ENCODE data around the gene ALAS1.
"Not testable (repeated sequence)": the region's sequence is repeated elsewhere in the genome, so short reads cannot be mapped to it uniquely, and the experiment has no call there.

ALAS1 gene

GRCh38 chr3:52176951-52177700, 20.8 kb upstream of the ALAS1 start:
- DNase-seq, result no peak

DNA sequence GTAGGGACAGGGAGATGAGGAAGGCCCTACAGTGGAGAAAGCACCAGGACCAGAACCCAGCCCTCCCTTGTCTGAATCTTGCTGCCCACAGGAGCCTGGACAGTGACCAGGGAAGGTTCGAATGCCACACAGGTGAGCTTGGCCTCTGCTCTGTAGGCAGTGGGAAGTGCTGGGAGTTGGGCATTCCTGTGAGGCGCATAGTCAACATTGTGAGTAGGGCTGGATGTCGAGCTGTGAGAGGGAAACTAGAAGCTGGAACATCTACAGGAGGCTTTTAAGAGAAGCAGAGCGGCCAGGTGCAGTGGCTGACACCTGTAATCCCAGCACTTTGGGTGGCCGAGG, 20.3 kb upstream of the ALAS1 start:
- DNase-seq, result no peak

GRCh38 chr3:52178126-52178525, 19.8 kb upstream of the ALAS1 start:
- DNase-seq, result not testable (repeated sequence)

- no peak for DNase-seq
Measured at GRCh38 chr3:52178537-52178936, 19.4 kb upstream of the ALAS1 start.

DNA sequence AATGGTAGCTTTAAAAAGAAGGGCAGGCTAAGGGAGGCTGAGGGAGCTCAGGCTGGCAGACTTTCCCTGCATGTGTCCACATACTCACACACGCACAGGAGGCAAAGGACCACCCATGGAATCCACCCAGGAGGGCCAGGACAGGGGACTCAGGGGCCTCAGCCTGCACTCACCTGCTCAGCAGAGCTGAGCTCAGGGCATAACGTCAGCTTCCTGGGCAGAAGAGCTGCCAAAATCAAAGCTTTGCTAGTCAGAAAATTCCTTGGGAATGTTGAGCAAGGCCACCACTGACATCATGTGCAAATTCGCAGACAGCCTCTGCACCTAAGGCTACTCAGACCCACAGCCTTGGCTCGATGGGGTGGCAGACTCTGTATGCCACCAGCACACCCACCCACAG, 16.4 kb upstream of the ALAS1 start:
- no peak for DNase-seq

DNA sequence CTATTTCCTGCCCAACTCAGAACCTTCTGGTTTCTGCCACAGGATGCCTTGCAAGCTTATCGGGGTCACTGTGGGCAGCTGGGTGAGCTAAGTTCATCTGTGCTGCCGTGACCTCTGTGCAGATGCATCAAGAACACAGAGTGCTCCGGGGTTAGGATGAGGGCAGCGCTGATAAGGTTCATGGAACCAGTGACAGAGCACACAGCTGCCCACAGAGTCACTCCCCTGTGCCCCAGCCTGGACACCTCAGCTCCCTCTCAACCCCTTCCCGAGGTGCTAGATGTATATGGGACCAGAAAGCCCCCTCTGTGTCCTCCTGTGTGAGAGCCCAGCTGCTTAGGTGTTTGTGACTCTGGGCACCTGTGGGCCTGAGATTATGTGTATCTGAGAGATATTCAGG, 15.8 kb upstream of the ALAS1 start:
- DNase-seq, result no peak

DNA sequence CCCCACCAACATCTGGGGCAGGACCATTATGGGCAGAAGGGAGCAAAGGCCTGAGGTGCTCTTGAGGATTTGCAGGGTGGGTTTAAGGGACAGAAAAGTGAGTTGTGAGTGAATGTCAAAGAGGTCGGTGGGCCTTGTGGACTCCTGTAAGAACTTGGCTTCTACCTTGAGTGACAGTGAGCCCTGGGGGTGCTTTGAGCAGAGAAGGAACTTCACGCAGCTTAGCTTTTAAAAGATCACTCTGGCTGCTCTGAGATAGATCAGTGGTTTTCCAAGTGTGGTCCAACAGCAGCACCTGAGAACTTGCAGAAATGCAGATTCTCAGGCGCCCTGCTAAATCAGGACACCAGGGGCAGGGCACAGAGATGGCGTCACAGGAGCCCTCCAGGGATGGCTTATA, 15.3 kb upstream of the ALAS1 start:
- no peak for DNase-seq

DNA sequence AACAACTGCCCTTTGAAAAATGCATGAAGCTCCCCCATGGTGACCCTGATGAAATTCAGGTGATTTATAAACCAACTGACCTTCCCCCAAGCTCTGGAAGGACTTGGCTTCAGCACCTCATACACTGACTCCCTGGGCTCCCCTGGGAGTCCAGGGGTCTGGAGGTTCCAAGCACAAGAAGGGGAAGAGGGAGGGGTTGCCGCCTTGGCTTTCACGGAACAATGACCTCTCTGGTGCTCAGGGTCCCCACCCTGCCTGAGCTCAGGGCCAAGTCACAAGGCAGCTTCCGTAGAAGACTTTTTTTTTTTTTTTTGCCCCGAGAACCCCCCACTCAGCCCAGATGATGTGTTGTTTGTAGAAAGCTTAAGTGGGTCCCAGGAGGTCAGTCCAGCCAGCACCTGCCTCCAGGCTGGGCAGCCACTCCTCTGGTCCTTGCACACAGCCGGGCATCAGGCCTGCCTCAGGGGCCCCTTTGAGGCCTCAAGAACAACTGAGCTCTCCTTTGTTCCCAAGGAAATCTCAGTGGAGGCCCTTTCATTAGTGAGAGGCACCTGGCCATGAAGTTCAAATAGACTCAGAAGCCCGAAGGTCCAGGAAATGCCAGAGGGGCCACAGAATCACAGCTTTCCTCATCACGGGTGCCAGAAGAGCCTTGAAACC, 14.0 kb upstream of the ALAS1 start:
- no peak for DNase-seq

DNA sequence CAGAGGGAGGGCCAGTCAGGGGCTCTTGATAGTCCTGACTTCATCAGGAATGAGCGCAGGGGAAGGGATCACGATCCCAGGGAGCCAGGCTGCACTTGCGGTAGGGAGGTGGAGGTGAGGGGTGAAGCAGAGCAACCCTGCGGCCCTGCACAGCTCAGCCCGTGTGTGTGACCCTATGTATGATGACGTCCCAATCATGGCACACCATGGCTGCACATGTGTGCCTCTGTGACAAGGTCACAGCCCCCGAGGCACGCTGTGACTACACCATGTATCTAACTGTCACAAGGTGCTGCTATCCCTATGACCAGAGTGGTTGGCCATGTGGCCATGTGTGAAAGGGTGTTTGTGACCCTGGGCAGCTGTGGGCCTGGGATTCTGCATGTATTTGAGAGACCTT, 13.3 kb upstream of the ALAS1 start:
- DNase-seq, result no peak

DNA sequence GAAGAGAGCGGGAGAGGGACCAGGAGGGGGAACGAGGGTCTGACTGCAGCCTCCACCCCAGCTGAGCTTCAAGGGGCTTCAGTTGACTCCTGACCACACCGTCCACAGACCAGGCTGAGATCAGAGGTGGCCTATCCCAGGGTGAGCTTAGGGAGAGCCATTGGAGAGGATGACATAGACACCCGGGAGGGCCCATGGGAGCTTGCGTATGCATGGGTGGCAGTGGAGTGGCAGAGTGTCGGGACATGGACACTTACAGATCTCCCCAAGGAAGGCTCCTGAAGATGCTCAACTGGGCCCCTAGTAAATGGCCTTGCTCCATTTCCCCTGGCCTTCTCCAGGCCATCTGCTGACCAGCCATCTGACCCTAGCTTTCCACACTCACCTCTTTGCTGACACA, 12.6 kb upstream of the ALAS1 start:
- DNase-seq, result no peak

DNA sequence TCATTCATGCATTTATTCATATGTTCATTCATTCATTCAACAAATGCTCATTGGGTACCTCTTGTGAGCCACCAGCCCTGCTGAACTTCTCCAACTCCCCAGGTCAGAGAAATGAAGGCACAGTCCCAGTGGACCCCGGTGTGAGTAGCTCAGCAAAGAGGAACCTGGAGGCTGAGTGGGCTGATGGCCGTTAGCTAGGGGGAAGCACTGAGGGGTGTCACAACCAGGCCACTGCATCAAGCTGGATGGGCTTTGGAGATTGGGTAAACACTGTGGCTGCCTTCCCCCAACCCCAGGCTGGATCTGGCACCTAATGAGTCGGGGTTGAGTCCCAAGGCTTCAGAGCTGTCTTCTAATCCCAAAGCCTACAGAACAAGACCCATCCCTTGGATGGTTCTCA, 12.1 kb upstream of the ALAS1 start:
- no peak for DNase-seq

DNA sequence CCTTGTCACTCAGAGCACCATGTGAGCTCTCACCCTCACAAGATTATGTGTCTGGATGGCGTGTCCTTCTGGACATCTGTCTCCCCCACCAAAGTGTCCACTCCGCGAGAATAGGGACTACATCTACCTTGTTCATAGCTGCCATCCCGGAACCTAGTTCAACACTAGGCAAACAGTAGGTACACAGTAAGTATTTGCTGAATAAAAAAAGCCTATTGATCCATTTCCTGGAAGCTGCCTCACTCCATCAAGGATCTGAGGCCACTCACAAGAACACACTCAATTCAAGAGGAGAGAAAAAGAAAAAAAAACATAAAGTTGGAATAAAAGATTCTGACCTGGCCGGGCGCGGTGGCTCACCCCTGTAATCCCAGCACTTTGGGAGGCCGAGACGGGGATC, 11.2 kb upstream of the ALAS1 start:
- DNase-seq, result no peak

DNA sequence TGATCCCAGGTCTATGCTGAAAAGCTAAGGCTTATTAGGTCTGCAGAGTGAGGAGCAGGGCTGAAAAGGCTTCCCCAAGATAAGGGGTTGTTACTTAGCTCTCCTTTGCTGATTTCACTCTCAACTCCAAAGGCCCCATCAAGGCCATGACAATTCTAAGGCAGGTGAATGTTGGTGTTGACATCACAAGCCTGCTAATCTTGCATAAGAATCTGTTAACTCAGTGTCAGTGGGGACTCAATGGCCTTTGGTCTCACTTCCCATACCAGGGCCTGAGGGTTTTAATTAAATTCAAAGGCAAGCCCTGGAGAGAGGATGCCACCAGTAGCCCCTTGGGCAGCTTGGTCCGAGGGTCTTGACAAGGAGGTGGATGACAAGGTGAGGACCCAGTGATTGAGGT, 9.4 kb upstream of the ALAS1 start:
- DNase-seq, result no peak

DNA sequence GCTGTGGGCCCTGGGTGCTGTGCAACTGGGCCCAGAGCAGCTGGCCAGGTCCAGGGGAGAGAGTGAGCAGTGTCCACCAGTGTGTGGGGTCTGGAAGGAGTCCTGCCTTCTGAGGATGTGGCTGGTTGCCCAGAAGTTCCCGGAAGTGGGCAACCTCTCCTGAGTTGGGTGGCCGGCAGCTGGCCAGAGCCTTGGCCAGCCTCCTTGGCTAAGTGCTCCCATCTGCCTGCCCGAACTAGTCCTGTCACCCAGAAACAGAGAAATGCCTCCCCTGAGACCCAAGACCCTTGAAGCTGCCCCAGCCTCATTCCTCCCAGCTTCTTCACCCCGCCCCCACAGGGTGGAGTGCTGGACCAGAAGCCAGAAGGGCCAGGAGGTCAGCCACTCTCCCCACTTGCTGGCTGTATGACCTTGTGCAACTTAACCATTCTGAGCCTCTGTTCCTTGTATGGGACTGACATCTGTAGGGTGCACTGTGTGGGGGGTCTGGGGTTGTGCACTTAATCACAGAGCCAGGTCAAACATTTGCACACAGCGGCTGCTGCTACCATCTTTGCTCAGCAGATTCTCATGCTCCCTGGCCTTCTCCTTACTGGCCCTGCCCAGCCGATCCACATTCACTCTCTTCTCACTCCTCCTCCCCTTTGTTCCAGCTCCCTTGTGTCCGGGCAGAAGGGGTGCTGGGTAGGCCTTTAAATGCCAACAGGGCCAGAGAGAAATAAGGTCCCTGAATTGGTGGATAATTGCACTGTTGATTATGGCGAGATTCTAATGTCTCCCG, 7.5 kb upstream of the ALAS1 start:
- no peak for DNase-seq

- no peak for DNase-seq
Measured at GRCh38 chr3:52191663-52192062, 6.3 kb upstream of the ALAS1 start.

DNA sequence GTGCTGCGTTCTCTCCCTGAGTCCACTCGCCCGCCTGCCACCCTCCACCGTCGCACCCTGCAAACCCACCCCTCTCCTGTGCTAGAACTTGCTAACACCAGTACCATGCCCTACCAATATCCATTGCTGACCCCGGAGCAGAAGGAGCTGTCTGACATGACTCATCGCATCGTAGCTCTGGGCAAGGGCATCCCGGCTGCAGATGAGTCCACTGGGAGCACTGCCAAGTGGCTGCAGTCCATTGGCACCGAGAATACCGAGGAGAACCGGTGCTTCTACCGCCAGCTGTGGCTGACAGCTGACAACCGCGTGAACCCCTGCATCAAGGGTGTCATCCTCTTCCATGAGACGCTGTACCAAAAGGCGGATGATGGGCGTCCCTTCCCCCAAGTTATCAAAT, 4.9 kb upstream of the ALAS1 start:
- no peak for DNase-seq

DNA sequence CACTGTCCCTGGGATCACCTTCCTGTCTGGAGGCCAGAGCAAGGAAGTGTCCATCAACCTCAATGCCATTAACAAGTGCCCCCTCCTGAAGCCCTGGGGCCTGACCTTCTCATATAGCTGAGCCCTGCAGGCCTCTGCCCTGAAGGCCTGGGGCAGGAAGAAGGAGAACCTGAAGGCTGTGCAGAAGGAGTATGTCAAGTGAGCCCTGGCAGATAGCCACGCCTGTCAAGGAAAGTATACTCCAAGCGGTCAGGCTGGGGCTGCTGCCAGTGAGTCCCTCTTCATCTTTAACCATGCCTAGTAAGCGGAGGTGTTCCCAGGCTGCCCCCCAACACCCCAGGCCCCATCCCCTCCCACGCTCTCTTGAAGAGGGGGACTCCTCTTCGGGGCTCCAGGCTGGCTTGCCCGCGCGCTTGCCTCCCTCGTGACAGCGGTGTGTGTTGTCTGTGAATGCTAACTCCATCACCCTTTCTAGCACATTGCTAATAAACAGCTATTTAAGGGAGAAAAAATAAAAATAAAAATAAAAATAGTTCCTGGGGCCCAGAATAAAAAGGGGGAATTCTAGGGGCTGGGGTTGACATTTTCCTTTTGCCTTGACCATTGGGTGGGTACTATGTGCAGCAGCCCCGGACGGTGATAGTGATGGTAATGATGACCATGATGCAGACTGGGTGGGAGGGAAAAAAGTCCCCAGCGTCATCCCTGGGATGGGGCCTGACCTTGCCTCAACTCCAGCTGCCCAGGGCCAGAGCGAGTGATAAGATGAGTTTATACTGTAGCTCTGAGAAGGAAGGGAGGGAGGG, 3.3 kb upstream of the ALAS1 start:
- DNase-seq, result no peak

DNA sequence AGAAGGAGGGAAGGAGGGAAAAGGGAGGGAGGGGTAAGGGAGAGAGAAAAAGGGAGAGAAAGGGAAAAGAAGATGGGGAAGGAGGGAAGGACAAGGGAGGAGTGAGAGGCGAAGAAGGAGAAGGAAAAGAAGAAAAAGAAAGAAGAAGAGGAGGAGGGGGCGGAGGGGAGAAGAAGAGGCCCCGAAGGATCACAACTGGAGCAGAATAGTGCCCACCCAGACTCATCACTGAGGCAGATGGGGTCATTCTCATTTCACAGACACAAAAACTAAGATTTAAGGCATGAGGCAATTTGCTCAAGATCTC, 2.7 kb upstream of the ALAS1 start:
- no peak for DNase-seq

DNA sequence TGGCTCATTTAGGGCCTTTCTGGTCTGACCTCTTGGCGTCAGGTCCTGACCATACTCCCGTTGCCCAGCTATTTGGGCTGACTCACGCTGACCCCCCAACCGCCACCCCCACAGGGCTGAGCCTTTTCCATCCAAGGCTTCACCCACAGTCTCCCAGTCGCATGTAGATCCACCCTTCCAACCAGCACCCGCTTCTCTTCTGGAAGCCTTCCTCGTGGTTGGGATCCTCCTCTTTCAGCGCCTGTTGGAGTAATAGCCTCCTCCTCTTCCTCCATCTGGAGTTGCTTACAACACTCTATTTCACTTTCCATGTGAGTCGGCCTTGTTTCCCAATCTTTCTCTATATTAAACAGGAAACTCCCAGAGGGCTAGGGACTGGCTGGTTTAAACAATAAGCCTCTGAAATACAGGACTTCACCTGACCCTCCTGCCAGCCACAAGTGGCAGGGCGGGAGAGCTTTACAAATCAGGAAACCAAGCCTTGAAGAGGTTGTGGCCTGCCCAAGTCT, 2.1 kb upstream of the ALAS1 start:
- DNase-seq, result no peak

DNA sequence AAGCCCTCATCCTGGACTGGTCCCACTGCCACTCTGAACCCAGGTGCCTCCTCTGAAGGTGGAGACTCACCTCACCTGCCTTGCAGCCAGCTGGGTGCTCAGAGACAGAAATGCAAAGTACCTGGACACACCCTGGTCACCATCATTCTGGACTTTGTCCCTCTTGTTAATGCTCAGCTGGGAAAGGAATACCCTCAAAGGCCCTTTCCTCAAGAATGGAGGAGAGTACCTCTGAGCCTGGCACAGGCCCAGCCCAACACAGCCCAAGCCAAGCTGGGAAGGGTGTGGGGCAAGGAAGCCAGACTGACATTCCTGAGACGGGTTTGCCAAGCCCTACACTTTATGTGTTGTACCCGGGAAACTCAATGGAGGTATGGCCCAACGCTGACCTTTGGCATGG, 983 bp upstream of the ALAS1 start:
- DNase-seq, result no peak

DNA sequence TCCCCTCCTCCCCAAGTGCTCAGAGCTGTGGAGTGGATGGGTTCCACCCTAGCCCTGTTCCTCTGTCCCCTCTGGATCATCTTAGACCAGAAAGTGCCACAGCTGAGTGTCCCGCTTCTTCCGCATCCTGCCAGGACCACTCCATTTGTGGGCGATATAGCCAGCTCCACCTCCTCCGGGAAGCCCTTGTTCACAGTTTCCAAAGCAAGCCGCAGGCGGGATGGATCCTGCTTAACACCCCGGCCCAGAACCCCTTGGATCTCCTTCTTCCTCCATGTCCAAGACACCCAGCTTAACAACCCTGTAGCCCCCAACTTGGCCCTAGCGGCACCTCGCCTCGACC, 490 bp upstream of the ALAS1 start:
- DNase-seq, result no peak

DNA sequence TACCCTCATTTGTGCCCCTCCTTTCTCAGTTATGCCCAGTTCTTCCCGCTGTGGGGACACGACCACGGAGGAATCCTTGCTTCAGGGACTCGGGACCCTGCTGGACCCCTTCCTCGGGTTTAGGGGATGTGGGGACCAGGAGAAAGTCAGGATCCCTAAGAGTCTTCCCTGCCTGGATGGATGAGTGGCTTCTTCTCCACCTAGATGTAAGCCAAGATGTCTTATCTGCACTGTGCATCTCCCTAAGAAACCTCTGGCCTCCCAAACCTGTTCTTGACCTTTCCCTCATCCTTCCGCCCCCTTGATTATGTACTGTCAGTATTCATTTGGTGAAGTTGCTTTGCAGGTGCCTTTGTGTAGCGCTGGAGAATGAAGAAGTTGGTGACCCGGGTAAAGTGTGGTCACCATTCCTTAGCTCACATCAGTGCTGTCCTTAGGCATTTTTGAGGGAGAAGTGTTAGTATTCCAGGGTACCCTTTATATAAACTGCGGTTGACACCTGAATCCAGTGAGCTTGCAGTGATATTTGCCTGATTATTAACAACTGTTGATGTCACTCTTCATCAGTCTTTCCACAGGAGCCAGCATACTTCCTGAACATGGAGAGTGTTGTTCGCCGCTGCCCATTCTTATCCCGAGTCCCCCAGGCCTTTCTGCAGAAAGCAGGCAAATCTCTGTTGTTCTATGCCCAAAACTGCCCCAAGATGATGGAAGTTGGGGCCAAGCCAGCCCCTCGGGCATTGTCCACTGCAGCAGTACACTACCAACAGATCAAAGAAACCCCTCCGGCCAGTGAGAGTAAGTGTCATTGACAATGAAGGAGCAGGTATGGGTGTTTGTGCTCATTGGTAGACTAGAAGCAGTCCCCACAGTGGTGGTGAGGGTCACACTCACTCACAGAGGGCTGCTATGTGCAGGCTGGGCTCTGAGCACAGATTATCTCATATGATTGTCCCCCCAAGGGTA, 966 bp downstream of the ALAS1 start:
- no peak for DNase-seq
